Mucosa of rectum (tissue), 2 donors: ENCODE measurements around the gene SEPTIN8.
A peak's percentile ranks its signal among the peaks of the same experiment; 100 is the strongest.

ENCODE experiments used
- H3K27ac ChIP-seq, 2 donors: one replicate each; pipeline ENCODE4 v1.7.0; 2013; ENCODE audit warnings: inconsistent platforms in 2 of 2, low read depth in 2 of 2, low read length in 2 of 2
- H3K27me3 ChIP-seq, 2 donors: one replicate each; pipeline ENCODE4 v1.7.0; 2013; ENCODE audit warnings: low read length in 2 of 2; ENCODE audit not compliant: control insufficient read depth in 2 of 2, insufficient read depth in 2 of 2
- H3K36me3 ChIP-seq, 2 donors: one replicate each; pipeline ENCODE4 v1.7.0; 2013; ENCODE audit warnings: low read length in 2 of 2; ENCODE audit not compliant: control insufficient read depth in 2 of 2, insufficient read depth in 2 of 2
- H3K4me1 ChIP-seq, 2 donors: one replicate each; pipeline ENCODE4 v1.7.0; 2013; ENCODE audit warnings: low read length in 2 of 2, mild to moderate bottlenecking in 1 of 2; ENCODE audit not compliant: control insufficient read depth in 2 of 2, insufficient read depth in 2 of 2
- H3K4me3 ChIP-seq, 2 donors: one replicate each; pipeline ENCODE4 v1.7.0; 2013; ENCODE audit warnings: low read length in 2 of 2
- H3K9ac ChIP-seq, 2 donors: one replicate each; pipeline ENCODE4 v1.7.0; 2013; ENCODE audit warnings: low read length in 2 of 2, low read depth in 1 of 2, mild to moderate bottlenecking in 1 of 2
- H3K9me3 ChIP-seq, 2 donors: one replicate each; pipeline ENCODE4 v1.7.0; 2013; ENCODE audit warnings: low read length in 2 of 2; ENCODE audit not compliant: control insufficient read depth in 2 of 2
- donor health status: healthy.
- donor health status: Normal muscosa, but diverticular disease.

Gene SEPTIN8

GRCh38 chr5:132777209-132778069 lies at the start of gene SEPTIN8:
SEPTIN8 (minus strand) TSS chr5:132777239; CDS start chr5:132777137, 102 bp downstream.
- Histone ChIP-seq H3K9me3 (no peaks in the 10 kb centered on the region), H3K4me3 (peak within 1 kb of the TSS; percentile 75 to 82), H3K36me3 (no peaks in the 10 kb centered on the region), H3K4me1 (peaks cover 19 to 22% of the 10 kb centered on the region in 2 donors), H3K27ac (peak within 1 kb of the TSS; percentile 46 to 55), H3K27me3 (no peaks in the 10 kb centered on the region), H3K9ac (peak within 1 kb of the TSS; percentile 72 to 75)

GRCh38 chr5:132826424-132827082 lies 49.5 kb upstream of the SEPTIN8 start:
- Histone ChIP-seq H3K36me3 (peaks cover 14 to 19% of the 10 kb centered on the region in 2 donors), H3K9ac (no peak overlapping the region), H3K4me3 (no peak overlapping the region)

GRCh38 chr5:132825834-132826391 lies 48.9 kb upstream of the SEPTIN8 start:
- Histone ChIP-seq H3K27me3 (no peaks in the 10 kb centered on the region), H3K9me3 (no peaks in the 10 kb centered on the region), H3K36me3 (peaks cover 14 to 19% of the 10 kb centered on the region in 2 donors), H3K27ac (no peak overlapping the region), H3K9ac (no peak overlapping the region), H3K4me1 (peaks cover 10 to 14% of the 10 kb centered on the region in 2 donors), H3K4me3 (no peak overlapping the region)

More at GRCh38 chr5:132826424-132827082, 49.5 kb upstream of the SEPTIN8 start:
- H3K27ac ChIP-seq, result no peak overlapping the region
- peaks cover 15 to 21% of the 10 kb centered on the region in 2 donors for H3K4me1 ChIP-seq
- H3K27me3 ChIP-seq, result no peaks in the 10 kb centered on the region
- H3K9me3 ChIP-seq, result no peaks in the 10 kb centered on the region

- H3K9me3 ChIP-seq, result no peaks in the 10 kb centered on the region
- peaks cover 14 to 19% of the 10 kb centered on the region in 2 donors for H3K36me3 ChIP-seq
- H3K27me3 ChIP-seq, result peaks cover 0 to 1% of the 10 kb centered on the region in 2 donors
- no peak overlapping the region for H3K27ac ChIP-seq
- H3K4me1 ChIP-seq, result peaks cover 10 to 15% of the 10 kb centered on the region in 2 donors
- H3K4me3 ChIP-seq, result no peak overlapping the region
- no peak overlapping the region for H3K9ac ChIP-seq
These were observed 48.2 kb upstream of the SEPTIN8 start for GRCh38 chr5:132825033-132825833.

- Histone ChIP-seq H3K4me3 (no peak overlapping the region), H3K36me3 (peaks cover 14 to 19% of the 10 kb centered on the region in 2 donors), H3K9me3 (no peaks in the 10 kb centered on the region), H3K4me1 (peaks cover 11 to 19% of the 10 kb centered on the region in 2 donors), H3K9ac (no peak overlapping the region), H3K27me3 (peaks cover 0 to 2% of the 10 kb centered on the region in 2 donors), H3K27ac (no peak overlapping the region)
These were observed 47.4 kb upstream of the SEPTIN8 start for GRCh38 chr5:132824426-132824825.

- Histone ChIP-seq H3K9ac (no peak overlapping the region), H3K27ac (no peak overlapping the region), H3K36me3 (peaks cover 14 to 19% of the 10 kb centered on the region in 2 donors), H3K27me3 (peaks cover 0 to 2% of the 10 kb centered on the region in 2 donors), H3K4me1 (peaks cover 5 to 18% of the 10 kb centered on the region in 2 donors), H3K4me3 (no peak overlapping the region), H3K9me3 (no peaks in the 10 kb centered on the region)
These were observed 46.5 kb upstream of the SEPTIN8 start for GRCh38 chr5:132823481-132824050.

GRCh38 chr5:132822650-132823480 lies 45.8 kb upstream of the SEPTIN8 start:
- Histone ChIP-seq H3K27ac (no peak overlapping the region), H3K9ac (no peak overlapping the region), H3K9me3 (no peaks in the 10 kb centered on the region), H3K36me3 (peaks cover 14 to 19% of the 10 kb centered on the region in 2 donors), H3K4me1 (peaks cover 2 to 14% of the 10 kb centered on the region in 2 donors), H3K4me3 (no peak overlapping the region), H3K27me3 (peaks cover 0 to 2% of the 10 kb centered on the region in 2 donors)

- no peaks in the 10 kb centered on the region for H3K9me3 ChIP-seq
- no peak overlapping the region for H3K4me3 ChIP-seq
- H3K9ac ChIP-seq, result no peak overlapping the region
- peaks cover 0 to 2% of the 10 kb centered on the region in 2 donors for H3K27me3 ChIP-seq
- peaks cover 2 to 14% of the 10 kb centered on the region in 2 donors for H3K4me1 ChIP-seq
- H3K36me3 ChIP-seq, result peaks cover 14 to 16% of the 10 kb centered on the region in 2 donors
- H3K27ac ChIP-seq, result no peak overlapping the region
These were observed 44.8 kb upstream of the SEPTIN8 start for GRCh38 chr5:132821791-132822190.

- H3K27ac ChIP-seq, result no peak overlapping the region
- no peaks in the 10 kb centered on the region for H3K9me3 ChIP-seq
- H3K27me3 ChIP-seq, result peaks cover 0 to 2% of the 10 kb centered on the region in 2 donors
- H3K9ac ChIP-seq, result no peak overlapping the region
- no peak overlapping the region for H3K4me3 ChIP-seq
- peaks cover 14 to 15% of the 10 kb centered on the region in 2 donors for H3K36me3 ChIP-seq
- H3K4me1 ChIP-seq, result peaks cover 2 to 14% of the 10 kb centered on the region in 2 donors
These were observed 44.3 kb upstream of the SEPTIN8 start for GRCh38 chr5:132821350-132821749.
